HG03432 (cell line): ENCODE results near the gene SSNA1.

Experiments used
- ATAC-seq: cut with Tn5 transposase; IDR thresholded peaks from one replicate; pipeline ENCODE4 v1.9.1; 2021; ENCODE audit warnings: mild to moderate bottlenecking, moderate library complexity; ENCODE audit not compliant: unreplicated experiment

SSNA1 gene

DNA sequence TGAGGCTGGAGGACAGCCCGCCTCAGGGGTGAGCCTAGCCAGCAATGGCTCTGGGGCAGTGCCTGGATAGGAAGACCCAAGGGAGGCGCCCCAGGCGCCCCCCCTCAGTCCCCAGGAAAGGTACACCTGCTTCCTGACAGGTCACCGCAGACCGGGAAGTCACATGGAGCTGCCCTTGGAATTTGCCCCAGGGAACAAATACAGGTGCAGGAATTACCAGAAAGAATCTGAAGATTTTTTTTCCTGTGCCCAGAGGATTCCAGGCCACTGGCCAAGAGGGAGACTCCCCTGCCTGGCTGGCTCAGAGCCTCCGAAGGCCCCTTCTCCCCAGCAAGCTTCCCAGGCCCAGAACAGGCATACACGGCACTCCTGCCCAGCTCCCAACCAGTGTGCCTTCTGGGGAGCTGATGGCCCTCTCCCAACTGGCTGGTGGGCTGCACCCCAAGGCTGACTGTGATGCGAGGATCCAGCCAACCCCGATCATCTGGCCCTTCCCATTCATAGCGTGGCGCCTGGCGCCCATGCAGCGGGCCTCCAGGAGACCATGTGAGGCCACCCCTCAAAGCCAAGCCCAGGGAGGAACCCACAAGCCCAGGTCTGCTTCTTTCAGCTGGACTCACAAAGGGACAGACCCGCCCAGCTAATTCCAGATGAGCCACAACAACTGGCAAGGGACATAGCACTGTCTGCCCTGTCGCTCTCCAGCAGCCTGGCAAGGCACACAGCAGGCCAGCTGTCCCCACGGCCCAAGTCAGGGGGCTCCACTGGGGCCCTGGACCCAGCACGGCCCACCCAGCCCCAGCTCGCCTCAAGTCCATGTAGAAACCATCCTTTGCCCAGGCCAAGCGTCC, 9.8 kb downstream of the SSNA1 start:
- no peak for ATAC-seq

DNA sequence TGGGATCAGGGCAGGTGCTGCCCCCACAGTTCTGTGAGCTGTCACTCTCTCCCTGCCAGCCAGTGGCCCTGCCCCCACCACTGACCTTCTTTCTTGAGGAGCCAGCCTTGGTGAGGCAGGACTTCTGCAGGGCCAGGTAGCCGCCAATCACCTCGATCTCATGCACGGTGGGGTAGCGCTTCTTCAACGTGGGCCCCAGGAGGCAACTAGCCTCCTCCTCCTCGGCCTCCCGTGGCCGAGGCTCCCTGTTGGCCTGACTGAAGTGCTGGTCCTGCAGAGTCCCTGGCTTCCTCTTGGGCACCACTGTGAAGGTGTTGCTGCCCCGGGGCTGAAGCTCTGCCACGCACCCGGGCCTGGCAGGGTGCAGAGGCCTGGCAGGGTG, 10.4 kb downstream of the SSNA1 start:
- no peak for ATAC-seq

GRCh38 chr9:137199411-137200121, 11.1 kb downstream of the SSNA1 start:
- no peak for ATAC-seq

- peak; percentile 80 for ATAC-seq
These were observed 12.1 kb downstream of the SSNA1 start, which contains the start of gene TPRN for GRCh38 chr9:137200311-137201204. TPRN (minus strand) TSS chr9:137200741; CDS start chr9:137200711, 30 bp downstream.

GRCh38 chr9:137201205-137201868, 12.9 kb downstream of the SSNA1 start:
- ATAC-seq = no peak

DNA sequence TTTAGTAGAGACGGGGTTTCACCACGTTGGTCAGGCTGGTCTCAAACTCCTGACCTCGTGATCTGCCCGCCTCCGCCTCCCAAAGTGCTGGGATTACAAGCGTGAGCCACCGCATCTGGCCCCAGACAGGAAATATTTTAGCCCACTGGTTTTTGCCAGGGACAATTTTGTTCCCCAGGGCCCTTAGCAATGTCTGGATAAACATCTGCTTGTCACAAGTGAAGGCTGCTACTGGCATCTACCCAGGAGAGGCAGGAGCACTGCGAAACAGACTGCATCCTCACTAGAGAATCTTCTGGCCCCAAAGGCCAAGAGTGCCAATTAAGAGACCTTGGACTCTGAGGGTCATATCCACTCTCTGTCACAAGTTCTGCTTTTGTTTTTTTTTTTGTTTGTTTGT, 14.5 kb downstream of the SSNA1 start:
- no peak for ATAC-seq

DNA sequence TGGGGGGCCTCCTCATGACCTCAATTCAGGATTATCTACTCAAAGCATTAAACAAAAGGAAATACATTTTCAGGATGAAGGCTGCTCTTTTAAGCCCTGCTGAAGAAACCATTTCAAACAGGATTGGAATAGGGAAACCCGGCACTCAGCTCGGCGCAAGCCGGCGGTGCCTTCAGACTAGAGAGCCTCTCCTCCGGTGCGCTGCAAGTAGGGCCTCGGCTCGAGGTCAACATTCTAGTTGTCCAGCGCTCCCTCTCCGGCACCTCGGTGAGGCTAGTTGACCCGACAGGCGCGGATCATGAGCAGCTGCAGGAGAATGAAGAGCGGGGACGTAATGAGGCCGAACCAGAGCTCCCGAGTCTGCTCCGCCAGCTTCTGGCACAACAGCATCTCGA, 16.3 kb downstream of the SSNA1 start:
- ATAC-seq = no peak

DNA sequence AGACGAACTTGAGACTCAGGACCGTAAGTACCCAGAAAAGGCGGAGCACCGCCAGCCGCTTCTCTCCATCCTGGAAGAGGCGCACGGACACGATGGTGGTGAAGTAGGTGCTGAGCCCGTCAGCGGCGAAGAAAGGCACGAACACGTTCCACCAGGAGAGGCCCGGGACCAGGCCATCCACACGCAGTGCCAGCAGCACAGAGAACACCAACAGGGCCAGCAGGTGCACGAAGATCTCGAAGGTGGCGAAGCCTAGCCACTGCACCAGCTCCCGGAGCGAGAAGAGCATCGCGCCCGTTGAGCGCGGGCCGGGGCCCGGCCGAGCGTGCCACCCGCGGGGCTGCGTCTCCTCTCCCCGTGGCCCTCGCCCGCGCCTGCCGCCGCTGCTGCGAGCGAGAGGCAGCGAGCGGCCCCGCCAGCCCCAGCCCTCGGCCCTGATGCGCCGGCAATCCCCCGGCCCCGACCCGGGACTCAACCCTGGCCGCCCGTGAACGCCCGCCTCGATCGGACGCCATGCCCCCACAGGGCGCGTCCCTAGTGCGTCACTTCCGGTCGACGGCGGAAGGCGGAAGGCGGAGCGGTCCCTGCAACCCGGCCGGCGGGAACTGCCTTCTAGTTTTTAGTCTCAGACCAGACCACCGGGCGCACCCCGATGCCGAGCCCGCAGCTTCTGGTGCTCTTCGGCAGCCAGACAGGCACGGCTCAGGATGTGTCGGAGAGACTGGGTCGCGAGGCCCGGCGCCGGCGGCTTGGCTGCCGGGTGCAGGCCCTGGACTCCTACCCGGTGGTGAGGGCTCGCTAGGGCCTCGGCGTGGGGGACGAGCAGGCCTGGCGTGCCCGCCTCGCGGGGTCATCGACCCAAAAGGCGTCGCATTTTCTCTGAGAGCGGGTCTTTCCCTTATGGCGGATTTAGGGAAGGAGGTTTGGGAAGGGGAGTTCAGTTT, 16.9 kb downstream of the SSNA1 start, which contains the start of the genes NDOR1 and TMEM203:
Gene NDOR1, plus strand, starts transcription at position 575 of the 944 bp plus-strand sequence. Its CDS starts 78 bp downstream, at position 653.
Gene TMEM203, minus strand, starts transcription at position 523 of the 944 bp plus-strand sequence. Its CDS starts 234 bp downstream, at position 289.
- peak; percentile 51 for ATAC-seq

- ATAC-seq = no peak
These were observed 18.1 kb downstream of the SSNA1 start for GRCh38 chr9:137206602-137207001.

- ATAC-seq = no peak
These were observed 23.1 kb downstream of the SSNA1 start for GRCh38 chr9:137211532-137211931.

- ATAC-seq = no peak
These were observed 24.0 kb downstream of the SSNA1 start for GRCh38 chr9:137212520-137212919.

DNA sequence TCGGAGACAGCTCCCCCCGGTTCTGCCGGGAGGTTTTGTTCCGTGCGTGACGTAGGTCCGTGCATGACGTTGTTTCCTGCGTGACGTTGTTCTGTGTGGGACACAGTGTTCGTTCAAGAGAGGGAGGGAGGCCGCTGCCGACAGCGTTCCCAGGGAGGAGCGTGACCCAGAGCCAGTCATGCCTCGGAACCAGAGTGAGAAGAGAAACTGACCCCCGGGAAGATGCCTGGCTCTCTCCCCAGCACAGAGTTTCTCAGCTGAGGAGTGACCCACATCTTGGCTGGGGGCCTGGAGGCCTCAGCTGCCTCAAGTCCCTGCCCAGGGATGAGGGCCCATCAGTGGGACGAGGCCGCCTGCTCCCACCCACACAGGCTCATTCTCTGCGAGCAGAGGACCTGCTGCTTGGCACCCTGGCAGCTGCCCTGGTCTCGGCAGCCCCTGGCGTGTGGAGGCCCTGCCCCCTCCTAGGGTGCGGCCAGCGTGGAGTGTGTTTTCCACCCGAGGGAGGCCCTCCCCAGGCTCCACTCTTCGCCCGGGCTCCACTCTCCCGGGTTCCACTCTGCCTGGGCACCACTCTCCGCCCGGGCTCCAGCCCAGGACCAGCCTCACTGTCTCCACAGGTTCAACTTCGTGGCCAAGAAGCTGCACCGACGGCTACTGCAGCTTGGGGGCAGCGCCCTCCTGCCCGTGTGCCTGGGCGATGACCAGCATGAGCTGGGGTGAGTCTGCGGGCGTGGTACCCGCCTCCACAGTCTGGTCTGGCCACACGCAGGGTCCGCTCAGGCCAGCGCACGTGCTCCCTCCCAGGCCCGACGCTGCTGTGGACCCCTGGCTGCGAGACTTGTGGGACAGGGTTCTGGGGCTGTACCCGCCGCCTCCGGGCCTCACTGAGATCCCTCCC, 24.9 kb downstream of the SSNA1 start:
- no peak for ATAC-seq

GRCh38 chr9:137214620-137215019, 26.1 kb downstream of the SSNA1 start:
- ATAC-seq = no peak

DNA sequence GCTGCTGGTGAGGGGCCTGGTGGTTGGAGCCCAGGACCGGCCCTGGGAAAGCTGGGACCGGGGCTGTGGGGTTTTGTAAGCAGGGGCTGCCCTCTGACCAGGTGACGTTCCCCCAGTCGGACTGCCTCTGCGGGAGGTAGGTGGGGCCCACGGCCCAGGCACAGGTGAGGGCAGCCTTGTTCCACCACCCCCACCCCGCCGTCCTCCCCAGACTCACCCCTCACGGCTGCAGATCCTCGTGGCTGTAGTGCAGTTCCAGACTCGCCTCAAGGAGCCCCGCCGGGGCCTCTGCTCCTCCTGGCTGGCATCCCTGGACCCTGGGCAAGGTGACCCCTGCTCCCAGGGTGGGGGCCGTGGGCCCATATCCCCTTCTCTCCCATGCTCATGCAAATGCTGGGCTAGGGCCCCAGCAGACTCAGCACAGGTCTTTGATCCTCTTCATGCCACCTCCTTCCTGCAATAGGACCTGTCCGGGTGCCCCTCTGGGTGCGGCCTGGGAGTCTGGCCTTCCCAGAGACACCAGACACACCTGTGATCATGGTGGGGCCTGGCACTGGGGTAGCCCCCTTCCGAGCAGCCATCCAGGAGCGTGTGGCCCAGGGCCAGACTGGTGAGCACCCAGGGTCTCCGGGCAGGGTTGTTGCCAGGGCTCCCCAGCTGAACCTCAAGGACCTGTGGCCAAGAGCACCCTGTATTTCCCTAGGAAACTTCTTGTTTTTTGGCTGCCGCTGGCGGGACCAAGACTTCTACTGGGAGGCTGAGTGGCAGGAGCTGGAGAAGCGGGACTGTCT, 26.9 kb downstream of the SSNA1 start:
- no peak for ATAC-seq

GRCh38 chr9:137216188-137216965, 27.9 kb downstream of the SSNA1 start:
- ATAC-seq = no peak
